ENCODE measurements around the gene TSPYL1.
A peak's percentile ranks its signal among the peaks of the same experiment; 100 is the strongest.
"Not testable (repeated sequence)": the region's sequence is repeated elsewhere in the genome, so short reads cannot be mapped to it uniquely, and the experiment has no call there.

TSPYL1 gene

GRCh38 chr6:116279232-116280160, at the start of gene TSPYL1:
Gene TSPYL1, minus strand, starts transcription at chr6:116279930. Its CDS starts 100 bp downstream, at chr6:116279830.
- DNase-seq (ENCODE audit: low read depth, low spot score): peak; percentile 99

GRCh38 chr6:116329156-116329555, 49.4 kb upstream of the TSPYL1 start:
- DNase-seq (ENCODE audit: low read depth, low spot score): no peak

GRCh38 chr6:116328528-116328903, 48.8 kb upstream of the TSPYL1 start:
- no peak for DNase-seq (ENCODE audit: low read depth, low spot score)

- DNase-seq (ENCODE audit: low read depth, low spot score): peak; percentile 32
Measured at GRCh38 chr6:116327803-116328527, 48.2 kb upstream of the TSPYL1 start.

GRCh38 chr6:116326996-116327395, 47.3 kb upstream of the TSPYL1 start:
- DNase-seq (ENCODE audit: low read depth, low spot score): no peak

GRCh38 chr6:116326181-116326671, 46.5 kb upstream of the TSPYL1 start:
- no peak for DNase-seq (ENCODE audit: low read depth, low spot score)

GRCh38 chr6:116325634-116326132, 46.0 kb upstream of the TSPYL1 start:
- not testable (repeated sequence) for DNase-seq (ENCODE audit: low read depth, low spot score)

- DNase-seq (ENCODE audit: low read depth, low spot score): no peak
Measured at GRCh38 chr6:116323863-116324262, 44.1 kb upstream of the TSPYL1 start.

- not testable (repeated sequence) for DNase-seq (ENCODE audit: low read depth, low spot score)
Measured at GRCh38 chr6:116321933-116322332, 42.2 kb upstream of the TSPYL1 start.

- DNase-seq (ENCODE audit: low read depth, low spot score): no peak
Measured at GRCh38 chr6:116316772-116317467, 37.2 kb upstream of the TSPYL1 start.

GRCh38 chr6:116314878-116315277, 35.1 kb upstream of the TSPYL1 start:
- no peak for DNase-seq (ENCODE audit: low read depth, low spot score)

GRCh38 chr6:116314218-116314617, 34.5 kb upstream of the TSPYL1 start:
- no peak for DNase-seq (ENCODE audit: low read depth, low spot score)

- DNase-seq (ENCODE audit: low read depth, low spot score): no peak
Measured at GRCh38 chr6:116313101-116313776, 33.5 kb upstream of the TSPYL1 start.

- DNase-seq (ENCODE audit: low read depth, low spot score): no peak
Measured at GRCh38 chr6:116309657-116310056, 29.9 kb upstream of the TSPYL1 start.

GRCh38 chr6:116309001-116309400, 29.3 kb upstream of the TSPYL1 start:
- DNase-seq (ENCODE audit: low read depth, low spot score): no peak

- DNase-seq (ENCODE audit: low read depth, low spot score): no peak
Measured at GRCh38 chr6:116307633-116308032, 27.9 kb upstream of the TSPYL1 start.

- no peak for DNase-seq (ENCODE audit: low read depth, low spot score)
Measured at GRCh38 chr6:116307001-116307400, 27.3 kb upstream of the TSPYL1 start.

- DNase-seq (ENCODE audit: low read depth, low spot score): no peak
Measured at GRCh38 chr6:116304538-116305097, 24.9 kb upstream of the TSPYL1 start.

- DNase-seq (ENCODE audit: low read depth, low spot score): no peak
Measured at GRCh38 chr6:116301104-116301503, 21.4 kb upstream of the TSPYL1 start.

GRCh38 chr6:116300566-116300965, 20.8 kb upstream of the TSPYL1 start:
- no peak for DNase-seq (ENCODE audit: low read depth, low spot score)

GRCh38 chr6:116298973-116299372, 19.2 kb upstream of the TSPYL1 start:
- no peak for DNase-seq (ENCODE audit: low read depth, low spot score)

Measured in astrocyte of the hippocampus (primary cell).